Neural cell (in vitro differentiated cells): ENCODE measurements around the gene STX18. TPM values are rescaled to one million over a fixed set of nuclear protein-coding genes. Genes with fewer than 3 reads are reported as not detected.

Source experiments
- H2AFZ ChIP-seq: fragments of 200-600, 300-800 bp; sonication (generic), shearing (Covaris generic); 2 replicates; pipeline ENCODE4 v1.6.0; 2014; ENCODE audit warnings: low read depth, mild to moderate bottlenecking, antibody characterized with exemption, low read length, moderate library complexity
- H3F3A ChIP-seq: fragments of 200-600 bp; shearing (Covaris generic); 2 replicates; pipeline ENCODE4 v1.6.1; 2016; ENCODE audit warnings: mild to moderate bottlenecking, moderate library complexity, mixed read lengths, antibody characterized with exemption, low read length; ENCODE audit not compliant: insufficient read depth, poor library complexity, severe bottlenecking
- H3K27ac ChIP-seq: fragments of 200-600, 300-800 bp; sonication (generic), shearing (Covaris generic); 2 replicates; pipeline ENCODE4 v1.5.1; 2014; ENCODE audit warnings: mild to moderate bottlenecking, low read length, moderate library complexity
- H3K27me3 ChIP-seq: fragments of 300-800, 200-600 bp; sonication (generic), shearing (Covaris generic); 2 replicates; pipeline ENCODE4 v1.6.0; 2014; ENCODE audit warnings: mild to moderate bottlenecking, low read depth, low read length, moderate library complexity; ENCODE audit not compliant: insufficient read depth
- H3K36me3 ChIP-seq: fragments of 300-800, 200-600 bp; sonication (generic), shearing (Covaris generic); 2 replicates; pipeline ENCODE4 v1.5.1; 2014; ENCODE audit warnings: mild to moderate bottlenecking, antibody characterized with exemption, low read length, moderate library complexity; ENCODE audit not compliant: insufficient read depth
- H3K4me2 ChIP-seq: fragments of 300-800, 200-600 bp; sonication (generic), shearing (Covaris generic); 2 replicates; pipeline ENCODE4 v1.6.0; 2014; ENCODE audit warnings: mild to moderate bottlenecking, low read length
- H3K4me3 ChIP-seq: fragments of 300-800, 200-600 bp; sonication (generic), shearing (Covaris generic); 2 replicates; pipeline ENCODE4 v1.5.1; 2014; ENCODE audit warnings: mild to moderate bottlenecking, low read length, moderate library complexity
- H3K79me2 ChIP-seq: fragments of 200-600 bp; shearing (Covaris generic); replicated peaks from 2 replicates; pipeline ENCODE4 v1.6.0; 2014; ENCODE audit warnings: mild to moderate bottlenecking, low read length, moderate library complexity; ENCODE audit not compliant: insufficient read depth
- H3K9ac ChIP-seq: fragments of 300-800, 200-600 bp; sonication (generic), shearing (Covaris generic); 2 replicates; pipeline ENCODE4 v1.6.1; 2016; ENCODE audit warnings: mild to moderate bottlenecking, low read length, mixed read lengths
- H3K9me2 ChIP-seq: fragments of 200-600 bp; shearing (Covaris generic); 2 replicates; pipeline ENCODE4 v1.6.1; 2016; ENCODE audit warnings: mild to moderate bottlenecking, low read length, mixed read lengths; ENCODE audit not compliant: insufficient read depth
- H3K9me3 ChIP-seq: fragments of 200-600, 300-800 bp; sonication (generic), shearing (Covaris generic); 2 replicates; pipeline ENCODE4 v1.6.1; 2016; ENCODE audit warnings: mild to moderate bottlenecking, mixed run types, low read length, moderate library complexity, mixed read lengths
- H4K20me1 ChIP-seq: fragments of 200-600 bp; shearing (Covaris generic); 2 replicates; pipeline ENCODE4 v1.6.1; 2016; ENCODE audit warnings: mild to moderate bottlenecking, mixed run types; ENCODE audit not compliant: insufficient read depth
- CTCF ChIP-seq: fragments of 450-650 bp; IDR thresholded peaks from 2 replicates; pipeline ENCODE4 v1.5.1; 2014; ENCODE audit warnings: antibody characterized with exemption, mild to moderate bottlenecking, moderate library complexity; ENCODE audit not compliant: poor library complexity, severe bottlenecking
- EP300 ChIP-seq: fragments of 450-650 bp; conservative IDR thresholded peaks from 2 replicates; pipeline ENCODE4 v1.6.1; 2014; ENCODE audit warnings: antibody characterized with exemption, mild to moderate bottlenecking, moderate library complexity; ENCODE audit not compliant: poor library complexity, severe bottlenecking
- EZH2 ChIP-seq: fragments of 200-600, 300-800 bp; shearing (Covaris generic), sonication (generic); IDR thresholded peaks from 2 replicates; pipeline ENCODE4 v1.6.1; 2014; ENCODE audit warnings: antibody characterized with exemption, low read length, borderline replicate concordance, mild to moderate bottlenecking; ENCODE audit not compliant: insufficient read depth, poor library complexity, severe bottlenecking
- MXI1 ChIP-seq: fragments of 450-650 bp; conservative IDR thresholded peaks from 2 replicates; pipeline ENCODE4 v1.6.1; 2014; ENCODE audit warnings: antibody characterized with exemption, mild to moderate bottlenecking; ENCODE audit not compliant: poor library complexity, severe bottlenecking
- POLR2AphosphoS5 ChIP-seq: IDR thresholded peaks from 2 replicates; pipeline ENCODE4 v1.6.1; 2012
- RAD21 ChIP-seq: fragments of 450-650 bp; conservative IDR thresholded peaks from 2 replicates; pipeline ENCODE4 v1.6.1; 2014; ENCODE audit warnings: antibody characterized with exemption, mild to moderate bottlenecking, moderate library complexity
- REST ChIP-seq: IDR thresholded peaks from 2 replicates; pipeline ENCODE4 v1.6.1; 2012; ENCODE audit warnings: borderline replicate concordance
- SMC3 ChIP-seq: fragments of 450-650 bp; conservative IDR thresholded peaks from 2 replicates; pipeline ENCODE4 v1.6.1; 2014; ENCODE audit warnings: antibody characterized with exemption, mild to moderate bottlenecking, moderate library complexity; ENCODE audit not compliant: poor library complexity
- TAF1 ChIP-seq: IDR thresholded peaks from 2 replicates; pipeline ENCODE4 v1.6.1; 2012; ENCODE audit warnings: low read depth
- polyA plus RNA-seq: library from polyadenylated mRNA; depleted of rRNA; stranded (reverse); fragments of >200 nt; gene quantifications from 2 replicates; pipeline ENCODE4 v1.2.3, GENCODE V29; 2014

The STX18 gene
- polyA plus RNA-seq, 1 donor from 2014 or later: 64.5 TPM

- no peak overlapping the region for H3K4me2 ChIP-seq
- no peak overlapping the region for H3K9ac ChIP-seq
- no peak overlapping the region for H3K4me3 ChIP-seq
Measured at GRCh38 chr4:4461850-4462249, 80.0 kb downstream of the STX18 start.

GRCh38 chr4:4461178-4461577, 80.7 kb downstream of the STX18 start:
- Histone ChIP-seq H3K36me3 (no peaks in the 10 kb centered on the region), H3K9me3 (no peaks in the 10 kb centered on the region), H3K4me2 (no peak overlapping the region), H3K79me2 (no peaks in the 10 kb centered on the region), H3K9me2 (no peaks in the 10 kb centered on the region), H2AFZ (no peak overlapping the region), H3K9ac (no peak overlapping the region), H3K27ac (no peak overlapping the region), H3K27me3 (no peaks in the 10 kb centered on the region), H3F3A (no peaks in the 10 kb centered on the region), H4K20me1 (no peaks in the 10 kb centered on the region), H3K4me3 (no peak overlapping the region)
- TF ChIP-seq EZH2: no peak
- no peak for TF ChIP-seq TAF1
- no peak for TF ChIP-seq SMC3
- no peak for TF ChIP-seq REST
- TF ChIP-seq EP300: no peak
- no peak for TF ChIP-seq RAD21
- TF ChIP-seq POLR2AphosphoS5: no peak
- TF ChIP-seq MXI1: no peak

More at GRCh38 chr4:4461850-4462249, 80.0 kb downstream of the STX18 start:
- no peaks in the 10 kb centered on the region for H3K9me3 ChIP-seq
- no peaks in the 10 kb centered on the region for H3F3A ChIP-seq
- H3K36me3 ChIP-seq: no peaks in the 10 kb centered on the region
- H4K20me1 ChIP-seq: no peaks in the 10 kb centered on the region
- no peak overlapping the region for H2AFZ ChIP-seq
- H3K27ac ChIP-seq: no peak overlapping the region
- H3K79me2 ChIP-seq: no peaks in the 10 kb centered on the region
- H3K27me3 ChIP-seq: no peaks in the 10 kb centered on the region
- TF ChIP-seq CTCF (no peak), EP300 (no peak), TAF1 (no peak), SMC3 (no peak), EZH2 (no peak), REST (no peak), POLR2AphosphoS5 (no peak), RAD21 (no peak), MXI1 (no peak)
- no peaks in the 10 kb centered on the region for H3K9me2 ChIP-seq
